Stimulated activated CD4-positive, alpha-beta T cell treated with anti-CD3 and anti-CD28 coated beads, Interleukin-4, amount 100 ng/mL, for 48 hours (primary cell): ENCODE results near the gene ARHGEF33.
"Not testable (repeated sequence)": the region's sequence is repeated elsewhere in the genome, so short reads cannot be mapped to it uniquely, and the experiment has no call there.

Experiments used
- DNase-seq, 2 donors: peaks; one replicate each; pipeline ENCODE4 v3.0.0-alpha.2; 2020; ENCODE audit warnings: low read depth in 2 of 2

The ARHGEF33 gene

GRCh38 chr2:38909872-38910271 is 20.2 kb downstream of the ARHGEF33 start:
- no peak for DNase-seq

GRCh38 chr2:38911191-38911590 is 21.5 kb downstream of the ARHGEF33 start:
- no peak for DNase-seq

GRCh38 chr2:38912619-38913018 is 22.9 kb downstream of the ARHGEF33 start:
- DNase-seq: no peak

- no peak for DNase-seq
Observed at GRCh38 chr2:38922389-38922788, 32.7 kb downstream of the ARHGEF33 start.

- no peak for DNase-seq
Observed at GRCh38 chr2:38922902-38923301, 33.2 kb downstream of the ARHGEF33 start.

GRCh38 chr2:38925982-38926381 is 36.3 kb downstream of the ARHGEF33 start:
- DNase-seq: no peak

- DNase-seq: no peak
Observed at GRCh38 chr2:38930600-38930999, 40.9 kb downstream of the ARHGEF33 start.

- no peak for DNase-seq
Observed at GRCh38 chr2:38932586-38932985, 42.9 kb downstream of the ARHGEF33 start.

GRCh38 chr2:38933653-38934052 is 44.0 kb downstream of the ARHGEF33 start:
- DNase-seq: no peak

- no peak for DNase-seq
Observed at GRCh38 chr2:38934742-38935141, 45.1 kb downstream of the ARHGEF33 start.

GRCh38 chr2:38935568-38936172 is 46.0 kb downstream of the ARHGEF33 start:
- DNase-seq: no peak

GRCh38 chr2:38936516-38936915 is 46.8 kb downstream of the ARHGEF33 start:
- DNase-seq: not testable (repeated sequence)

GRCh38 chr2:38937548-38937947 is 47.9 kb downstream of the ARHGEF33 start:
- no peak for DNase-seq

- no peak for DNase-seq
Observed at GRCh38 chr2:38940746-38941145, 51.1 kb downstream of the ARHGEF33 start.

- no peak for DNase-seq
Observed at GRCh38 chr2:38943784-38944183, 54.1 kb downstream of the ARHGEF33 start.

- no peak for DNase-seq
Observed at GRCh38 chr2:38945372-38945771, 55.7 kb downstream of the ARHGEF33 start.

GRCh38 chr2:38945911-38946310 is 56.2 kb downstream of the ARHGEF33 start:
- no peak for DNase-seq

GRCh38 chr2:38947241-38948239 is 57.9 kb downstream of the ARHGEF33 start:
- DNase-seq: peak; percentile 51 to 63

- DNase-seq: no peak
Observed at GRCh38 chr2:38948387-38948882, 58.8 kb downstream of the ARHGEF33 start.

GRCh38 chr2:38948995-38949394 is 59.3 kb downstream of the ARHGEF33 start:
- DNase-seq: no peak

GRCh38 chr2:38951766-38952165 is 62.1 kb downstream of the ARHGEF33 start:
- no peak for DNase-seq

- DNase-seq: no peak
Observed at GRCh38 chr2:38957972-38958371, 68.3 kb downstream of the ARHGEF33 start.

- DNase-seq: no peak
Observed at GRCh38 chr2:38959466-38959865, 69.8 kb downstream of the ARHGEF33 start.
